ENCODE measurements around the gene WDR35. TPM values are rescaled to one million over a fixed set of nuclear protein-coding genes. Genes with fewer than 3 reads are reported as not detected.
A peak's percentile ranks its signal among the peaks of the same experiment; 100 is the strongest.

Gene WDR35
- total RNA-seq, 1 experiment from 2014 or later: 17.5 TPM

- no peak for TF ChIP-seq CTCF (IDR thresholded peaks at IDR 0.05; ENCODE audit: unreplicated experiment)
- H3K27me3 Mint-ChIP-seq (ENCODE audit: insufficient read depth, unreplicated experiment): no peaks in the 10 kb centered on the region
- CTCF ChIA-PET: interaction anchor here (0.6 to 1.1 kb wide), 3 partner anchors 36 to 120 kb away, joined by 3 to 5 read pairs (median 4); no protein-coding TSS in a partner anchor
- BruUV-seq (replicated peaks): no TSS peak
- POLR2A ChIA-PET: interaction anchor here (0.5 to 4.1 kb wide), 15 partner anchors 7 to 685 kb away, joined by 3 to 53 read pairs (median 4); partner anchors contain the start of gene LAPTM4A
- H3K27ac Mint-ChIP-seq (ENCODE audit: low read depth, unreplicated experiment): peak overlapping the region; percentile 99
- DNase-seq (ENCODE audit: unreplicated experiment): peak; percentile 30
- no peaks in the 10 kb centered on the region for H3K9me3 Mint-ChIP-seq (ENCODE audit: unreplicated experiment)
- peaks cover 38% of the 10 kb centered on the region for H3K4me1 Mint-ChIP-seq (ENCODE audit: insufficient read depth, unreplicated experiment)
- intact Hi-C loops (cut with micrococcal nuclease): loop anchor here (5.0 kb wide), 1 partner anchor 92 kb away; the partner anchor contains the start of gene WDR35
- peak overlapping the region; percentile 87 for H3K4me3 Mint-ChIP-seq (ENCODE audit: unreplicated experiment)
- peaks cover 25% of the 10 kb centered on the region for H3K36me3 Mint-ChIP-seq (ENCODE audit: insufficient read depth, unreplicated experiment)
Observed at GRCh38 chr2:19899985-19900930, 89.6 kb downstream of the WDR35 start.

- no peak for DNase-seq (ENCODE audit: unreplicated experiment)
- Mint-ChIP-seq H3K4me3 (ENCODE audit: unreplicated experiment) (no peak overlapping the region), H3K27me3 (ENCODE audit: insufficient read depth, unreplicated experiment) (no peaks in the 10 kb centered on the region), H3K27ac (ENCODE audit: low read depth, unreplicated experiment) (no peak overlapping the region), H3K4me1 (ENCODE audit: insufficient read depth, unreplicated experiment) (peaks cover 43% of the 10 kb centered on the region), H3K36me3 (ENCODE audit: insufficient read depth, unreplicated experiment) (peaks cover 32% of the 10 kb centered on the region), H3K9me3 (ENCODE audit: unreplicated experiment) (no peaks in the 10 kb centered on the region)
- no TSS peak for BruUV-seq (replicated peaks)
- TF ChIP-seq CTCF (IDR thresholded peaks at IDR 0.05; ENCODE audit: unreplicated experiment): no peak
- ChIA-PET CTCF (interaction anchor here (0.6 to 1.1 kb wide), 3 partner anchors 11 to 611 kb away, joined by 4 read pairs; no protein-coding TSS in a partner anchor), POLR2A (interaction anchor here (1.1 to 4.1 kb wide), 3 partner anchors 12 to 291 kb away, joined by 3 to 53 read pairs (median 10); no protein-coding TSS in a partner anchor)
- intact Hi-C loops (cut with micrococcal nuclease): no loop called here
Observed at GRCh38 chr2:19898592-19899329, 91.1 kb downstream of the WDR35 start.

DNA sequence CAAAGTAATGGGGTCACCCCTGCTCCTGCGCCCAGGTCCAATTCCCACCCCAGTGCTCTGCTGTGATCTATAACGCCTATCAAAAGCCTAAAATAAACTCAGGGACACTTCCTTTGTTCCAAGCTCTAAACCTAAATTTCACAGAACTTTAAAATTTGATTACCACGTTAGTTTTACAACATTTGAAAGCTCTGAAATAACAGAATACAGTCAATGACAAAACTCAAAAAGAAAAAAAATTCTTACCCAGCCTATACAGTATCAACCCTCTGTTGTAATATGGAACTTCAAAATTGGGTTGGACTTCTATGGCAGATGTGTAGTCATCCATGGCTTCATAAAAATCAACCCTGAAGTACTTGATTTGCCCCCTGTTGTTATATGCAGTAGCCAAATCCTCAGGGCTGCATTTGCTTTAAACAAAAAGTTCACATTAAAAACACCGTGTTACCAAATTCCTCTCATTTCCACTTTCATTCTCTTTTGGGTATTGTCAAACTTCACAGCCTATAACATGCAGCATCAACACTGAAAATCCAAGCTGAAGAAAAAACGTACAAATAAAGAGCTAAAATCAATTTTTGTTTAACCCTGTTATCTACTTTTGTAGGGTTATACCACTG lies 92.2 kb downstream of the WDR35 start:
- Mint-ChIP-seq H3K36me3 (ENCODE audit: insufficient read depth, unreplicated experiment) (peaks cover 32% of the 10 kb centered on the region), H3K4me3 (ENCODE audit: unreplicated experiment) (no peak overlapping the region), H3K27me3 (ENCODE audit: insufficient read depth, unreplicated experiment) (no peaks in the 10 kb centered on the region), H3K4me1 (ENCODE audit: insufficient read depth, unreplicated experiment) (peaks cover 43% of the 10 kb centered on the region), H3K9me3 (ENCODE audit: unreplicated experiment) (no peaks in the 10 kb centered on the region), H3K27ac (ENCODE audit: low read depth, unreplicated experiment) (no peak overlapping the region)
- CTCF ChIA-PET: interaction anchor here (0.6 to 0.8 kb wide), 2 partner anchors 9 to 28 kb away, joined by 4 read pairs; no protein-coding TSS in a partner anchor
- POLR2A ChIA-PET: interaction anchor here (1.0 to 4.1 kb wide), 4 partner anchors 11 to 290 kb away, joined by 3 to 53 read pairs (median 6); no protein-coding TSS in a partner anchor
- no TSS peak for BruUV-seq (replicated peaks)
- no peak for TF ChIP-seq CTCF (IDR thresholded peaks at IDR 0.05; ENCODE audit: unreplicated experiment)
- intact Hi-C loops (cut with micrococcal nuclease): no loop called here
- no peak for DNase-seq (ENCODE audit: unreplicated experiment)

Measured in MCF 10A (cell line).